ENCODE data around the gene PDE6C.
A peak's percentile ranks its signal among the peaks of the same experiment; 100 is the strongest.

Gene PDE6C

DNA sequence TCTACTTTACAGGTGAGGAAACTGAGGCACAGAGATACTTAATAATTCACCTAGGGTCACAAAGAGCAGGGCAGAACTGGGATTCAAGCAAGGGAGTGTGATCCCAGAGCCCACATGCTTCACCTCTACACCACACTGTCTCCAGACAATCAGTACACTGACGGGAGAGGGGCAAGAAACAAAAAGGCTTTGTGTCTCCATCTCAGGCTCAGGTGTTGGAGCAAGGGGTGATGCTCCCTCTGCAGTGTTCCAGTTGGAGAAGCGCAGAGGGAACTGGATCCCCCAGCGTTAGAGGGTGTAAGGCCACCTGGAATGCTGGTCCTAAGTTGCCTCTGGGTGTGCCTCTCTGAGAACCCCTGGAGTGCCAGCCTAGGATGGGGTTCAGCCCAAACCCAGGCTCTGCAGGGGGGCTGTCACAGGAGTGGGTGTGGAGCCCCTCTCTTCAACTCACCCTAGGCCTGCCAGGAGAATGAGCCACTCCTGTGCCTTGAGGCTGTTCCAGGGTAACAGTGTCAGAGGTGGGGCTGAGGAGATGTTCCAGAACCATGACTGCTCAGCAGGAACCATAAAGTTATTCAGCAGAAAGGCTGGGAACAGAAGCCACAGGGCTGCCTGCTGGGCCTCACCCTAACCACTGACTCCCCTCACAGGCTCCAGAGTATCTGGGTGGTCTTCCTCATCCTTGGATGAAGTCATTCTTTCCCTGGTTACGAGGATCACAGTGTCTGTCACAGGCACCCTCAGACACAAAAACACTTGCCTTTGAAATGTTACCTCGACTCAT, 16.8 kb upstream of the PDE6C start:
- DNase-seq, result no peak

DNA sequence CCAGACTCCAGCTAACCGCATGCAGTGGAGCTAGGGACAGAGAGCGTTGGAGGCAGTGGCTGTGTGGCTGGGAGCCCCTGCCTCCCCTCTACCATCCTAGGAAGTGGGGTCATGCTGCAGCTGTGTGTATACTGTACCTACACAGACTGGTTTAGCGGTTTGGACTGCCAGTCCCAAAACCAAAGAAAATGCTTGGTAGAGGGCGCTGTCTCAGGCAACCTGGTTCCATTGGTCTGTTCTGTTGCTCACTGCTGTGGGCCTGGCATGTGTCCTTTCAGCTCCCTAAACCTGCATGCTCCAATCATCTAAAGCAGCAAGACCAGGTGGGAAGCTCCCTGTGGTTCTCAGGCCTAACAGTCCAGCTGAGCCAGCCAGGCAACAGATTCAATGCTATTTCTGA, 15.8 kb upstream of the PDE6C start:
- DNase-seq, result no peak

DNA sequence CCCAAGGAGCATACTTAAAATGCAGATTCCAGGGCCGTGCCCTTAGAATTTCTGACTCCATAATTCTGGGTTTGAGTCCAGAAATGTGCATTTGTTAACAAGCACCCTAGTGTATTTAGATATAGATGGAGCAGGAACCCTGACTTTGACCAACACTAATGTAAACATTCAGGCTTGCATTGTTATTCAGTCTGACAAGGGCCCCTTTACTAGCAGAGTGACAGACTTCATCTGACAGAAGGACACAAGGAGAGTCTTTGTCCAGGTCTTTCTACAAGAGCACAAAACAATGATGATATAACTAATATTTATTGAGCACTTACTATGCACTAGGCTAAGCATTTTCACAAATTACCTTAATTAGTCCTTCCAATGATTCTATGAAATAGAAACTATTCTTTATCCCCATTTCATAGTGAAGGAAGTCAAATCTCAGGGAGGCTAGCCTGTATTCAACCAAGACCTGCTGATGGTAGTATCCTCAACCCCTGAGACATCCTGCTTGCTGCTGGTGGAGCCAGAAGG, 15.2 kb upstream of the PDE6C start:
- no peak for DNase-seq

GRCh38 chr10:93598157-93598556, 14.2 kb upstream of the PDE6C start:
- no peak for DNase-seq

GRCh38 chr10:93599335-93599734, 13.0 kb upstream of the PDE6C start:
- no peak for DNase-seq

DNA sequence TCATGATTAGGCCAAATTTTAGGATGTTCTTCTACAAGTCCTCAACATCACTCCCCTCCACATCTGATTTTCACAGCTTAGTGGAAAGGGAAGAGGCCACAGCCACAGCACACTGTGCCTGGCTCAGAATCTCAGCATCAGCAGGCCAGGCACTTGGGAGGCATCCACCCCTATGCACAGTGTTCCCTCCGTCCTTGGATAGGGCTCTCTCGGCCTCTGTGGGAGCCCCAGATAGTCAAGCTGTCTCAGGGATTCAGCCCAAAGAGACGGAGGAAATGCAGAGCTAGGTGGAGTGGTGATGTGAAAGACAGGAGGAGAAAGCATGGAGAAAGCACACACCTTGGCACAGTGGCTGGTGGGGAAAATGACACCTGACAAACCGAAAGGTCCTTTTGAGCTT, 12.6 kb upstream of the PDE6C start:
- no peak for DNase-seq

- DNase-seq, result no peak
These were observed 11.7 kb upstream of the PDE6C start for GRCh38 chr10:93600446-93601145.

DNA sequence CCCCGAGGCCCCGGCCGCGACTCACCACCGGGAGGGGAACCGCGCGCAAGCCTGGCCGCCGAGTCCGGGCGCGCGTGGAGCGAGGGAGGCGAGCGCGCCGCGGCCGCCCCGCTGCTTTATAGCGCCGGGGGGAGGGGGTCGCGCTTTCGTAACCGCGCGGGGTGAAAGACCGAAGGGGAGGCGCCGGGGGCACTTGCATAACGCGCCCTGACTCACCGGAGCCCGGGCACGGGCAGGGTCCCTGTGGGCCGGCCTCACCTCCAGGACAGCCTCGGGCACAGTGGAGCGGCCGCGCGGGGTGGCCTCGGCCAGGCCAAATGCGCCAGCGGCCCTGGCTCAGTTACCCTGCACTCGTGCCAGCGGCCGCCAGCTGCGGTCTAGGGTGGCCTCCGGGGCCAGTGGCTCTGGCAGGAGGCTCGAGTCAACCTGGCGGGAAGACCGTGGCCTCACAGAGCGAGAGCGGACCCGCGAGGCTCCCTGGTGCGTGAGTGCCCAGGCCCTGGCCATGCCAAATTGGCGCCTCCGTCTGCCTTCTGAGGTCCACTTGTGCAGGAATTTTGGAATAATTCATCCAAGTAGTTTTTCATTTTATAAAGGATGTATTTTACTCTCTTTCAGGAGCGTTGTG, 11.1 kb upstream of the PDE6C start, which contains the start of gene RBP4:
Gene RBP4, minus strand, starts transcription at position 90 of the 628 bp plus-strand sequence. CDS start 207 bp downstream, outside the sequence.
- no peak for DNase-seq

DNA sequence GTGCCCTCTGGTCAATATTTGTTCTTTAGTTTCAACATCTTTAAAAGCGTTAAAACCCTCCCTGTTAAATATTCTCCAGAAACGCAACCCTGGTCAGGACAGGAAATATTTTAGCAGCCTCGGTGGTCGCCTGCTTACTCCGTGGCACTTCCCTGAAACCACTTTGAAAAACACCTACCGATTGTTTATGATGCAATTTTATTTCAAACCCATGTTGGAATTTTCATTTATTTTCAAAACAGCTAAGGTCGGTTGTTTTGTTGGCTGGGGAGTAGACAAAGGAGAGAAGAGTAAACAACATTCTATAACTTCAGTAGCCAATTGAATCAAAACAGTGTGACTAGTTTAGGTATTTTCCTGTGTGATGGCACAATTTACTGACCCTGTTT, 10.6 kb upstream of the PDE6C start:
- no peak for DNase-seq

GRCh38 chr10:93603023-93603422, 9.3 kb upstream of the PDE6C start:
- no peak for DNase-seq

DNA sequence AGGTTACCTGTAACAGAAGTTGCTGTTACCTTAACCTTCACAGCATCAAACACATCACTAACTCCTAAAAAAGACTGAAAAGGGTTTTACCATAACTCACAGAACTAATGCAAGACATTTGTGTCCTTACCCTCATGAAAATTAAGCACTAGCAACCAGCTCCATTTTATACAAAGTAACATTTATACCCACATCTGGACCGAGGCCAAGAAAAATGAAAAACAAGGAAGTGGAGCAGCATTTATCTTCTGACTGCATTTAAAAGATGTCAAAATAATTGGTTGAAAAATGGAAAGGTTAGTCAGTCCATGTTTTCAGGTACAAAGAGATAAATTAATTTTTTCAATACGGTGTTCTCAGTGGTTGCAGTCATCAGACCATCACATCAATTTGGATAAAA, 8.2 kb upstream of the PDE6C start:
- DNase-seq, result peak; percentile 11

- no peak for DNase-seq
These were observed 3.9 kb upstream of the PDE6C start for GRCh38 chr10:93608421-93608820.

DNA sequence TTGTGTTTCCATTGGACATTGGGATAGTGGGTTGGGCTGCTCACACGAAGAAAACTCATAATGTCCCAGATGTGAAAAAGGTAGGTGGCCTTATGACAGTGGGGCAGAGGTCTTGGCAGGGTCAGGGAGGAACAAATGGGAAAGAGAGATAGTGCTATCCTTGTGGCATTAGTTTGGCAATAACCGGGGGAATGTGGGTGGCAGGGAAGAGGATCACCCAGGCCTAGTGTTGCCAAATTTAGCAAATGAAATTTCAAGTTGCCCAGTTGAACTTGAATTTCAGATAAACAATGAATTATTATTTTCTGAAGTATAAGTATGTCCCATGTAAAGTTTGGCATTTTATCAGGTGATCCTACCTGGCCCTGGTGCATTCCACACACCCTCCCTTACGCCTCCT, 789 bp downstream of the PDE6C start:
- no peak for DNase-seq

GRCh38 chr10:93614101-93614825, 1.9 kb downstream of the PDE6C start:
- DNase-seq, result no peak

DNA sequence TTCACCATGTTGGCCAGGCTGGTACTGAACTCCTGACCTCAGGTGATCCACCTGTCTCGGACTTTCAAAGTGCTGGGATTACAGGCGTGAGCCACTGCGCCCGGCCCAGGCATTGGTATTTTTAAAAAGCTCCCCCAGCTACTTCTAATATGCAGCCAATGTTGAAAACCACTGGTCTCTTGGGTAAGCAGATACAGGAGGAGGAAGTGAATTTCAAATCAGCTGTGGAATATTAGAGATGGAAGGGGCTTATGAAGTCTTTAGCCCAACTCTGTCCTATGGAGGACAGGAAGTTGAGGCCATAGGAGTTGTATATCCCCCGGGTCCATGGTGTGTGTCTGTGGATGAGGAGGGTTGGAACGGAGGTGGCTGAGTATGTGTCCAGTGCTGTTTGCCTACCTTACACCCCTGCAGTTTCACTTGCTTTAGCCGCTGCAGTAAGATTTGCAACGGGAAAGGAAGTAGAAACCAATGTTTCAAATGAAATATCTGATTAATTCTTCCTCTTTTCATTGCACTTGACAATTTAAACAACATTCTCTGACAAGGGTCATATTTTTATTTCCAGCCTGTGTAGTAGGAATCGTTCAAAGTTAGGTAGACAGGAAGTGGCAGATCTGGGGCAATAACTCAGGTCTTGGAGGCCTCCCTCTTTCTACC, 3.4 kb downstream of the PDE6C start:
- no peak for DNase-seq

DNA sequence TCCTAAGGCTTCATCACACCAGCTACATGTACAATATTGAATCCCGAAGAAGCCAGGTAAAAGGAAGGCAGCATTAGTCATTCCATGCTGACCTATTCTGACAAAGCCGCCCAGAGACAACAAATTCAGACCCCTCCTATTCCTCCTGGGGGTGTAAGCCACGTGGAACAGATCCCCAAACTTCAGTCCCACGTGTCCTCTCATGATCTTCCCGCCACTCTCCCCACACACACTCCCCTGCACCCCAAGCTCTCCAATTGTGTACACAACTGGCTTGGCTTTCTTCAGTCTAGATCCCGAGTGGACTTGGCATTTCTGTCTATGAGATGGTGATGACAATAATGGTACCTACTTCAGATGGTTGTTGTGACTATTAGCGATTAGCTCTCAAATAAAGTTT, 8.6 kb downstream of the PDE6C start:
- DNase-seq, result no peak

GRCh38 chr10:93622942-93623341, 10.6 kb downstream of the PDE6C start:
- DNase-seq, result no peak

DNA sequence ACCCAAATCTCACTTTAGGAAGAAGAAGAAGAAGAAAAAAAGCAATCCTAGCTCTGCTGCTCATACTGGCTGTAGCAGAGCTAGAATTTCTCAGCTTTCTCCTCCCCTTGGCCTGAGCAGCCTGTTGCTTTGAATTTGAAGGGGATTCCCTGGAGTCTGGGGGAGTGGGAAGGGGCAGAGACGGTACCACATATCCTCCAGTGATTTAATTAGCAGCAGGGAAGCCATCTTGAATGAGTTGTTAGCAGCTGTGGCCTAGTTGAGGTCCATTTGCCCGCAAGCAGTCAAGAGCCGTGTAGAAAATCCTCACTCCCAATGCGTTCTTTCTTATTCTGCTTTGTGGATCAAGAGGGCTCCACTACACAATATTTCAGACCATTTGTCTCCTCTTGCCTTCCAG, 16.5 kb downstream of the PDE6C start:
- DNase-seq, result no peak

GRCh38 chr10:93629647-93630305, 17.4 kb downstream of the PDE6C start:
- no peak for DNase-seq

DNA sequence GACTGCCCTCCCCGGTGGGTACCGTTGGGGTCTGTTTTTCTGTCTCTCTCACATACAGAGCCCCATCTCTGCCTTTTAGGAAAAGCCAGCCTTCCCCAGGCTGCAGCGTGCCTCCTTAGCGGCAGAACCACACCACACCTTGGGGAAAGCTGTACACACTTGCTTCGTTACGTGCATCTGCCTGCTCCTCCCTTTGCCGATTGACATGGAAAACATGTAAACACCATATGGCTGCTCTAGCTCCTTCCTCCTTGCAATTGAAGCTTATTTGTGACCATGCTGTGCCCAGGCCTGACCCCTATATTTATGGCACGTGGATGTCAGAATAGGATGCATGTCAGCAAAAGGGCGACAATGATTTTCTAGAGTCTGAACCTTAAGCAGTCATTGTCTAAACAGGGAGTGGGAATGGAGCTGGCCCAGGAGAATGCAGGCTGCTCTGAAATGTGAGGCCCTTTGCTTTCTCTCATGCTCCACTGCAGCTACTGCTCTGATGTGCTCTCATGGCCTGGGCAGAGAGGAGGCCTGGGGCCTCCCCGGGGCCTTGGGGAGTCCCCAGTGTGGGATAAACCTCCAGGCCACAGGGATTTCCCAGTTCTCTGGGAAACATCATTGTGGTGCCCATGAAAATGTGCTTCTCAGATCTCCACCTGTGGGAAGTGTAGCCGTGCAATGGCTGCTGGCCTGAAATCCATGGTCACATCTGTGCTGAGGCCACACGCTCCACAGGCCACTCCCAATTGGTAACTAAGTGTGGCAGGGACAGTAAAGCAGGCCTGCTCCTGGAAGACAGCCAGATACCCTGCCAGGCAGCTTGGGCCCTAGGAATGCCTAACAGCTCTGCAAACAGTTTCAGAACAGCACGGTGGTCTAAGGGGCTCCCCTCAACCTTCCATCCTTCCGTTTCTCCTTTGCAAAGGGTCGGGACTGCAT, 18.6 kb downstream of the PDE6C start:
- no peak for DNase-seq

DNA sequence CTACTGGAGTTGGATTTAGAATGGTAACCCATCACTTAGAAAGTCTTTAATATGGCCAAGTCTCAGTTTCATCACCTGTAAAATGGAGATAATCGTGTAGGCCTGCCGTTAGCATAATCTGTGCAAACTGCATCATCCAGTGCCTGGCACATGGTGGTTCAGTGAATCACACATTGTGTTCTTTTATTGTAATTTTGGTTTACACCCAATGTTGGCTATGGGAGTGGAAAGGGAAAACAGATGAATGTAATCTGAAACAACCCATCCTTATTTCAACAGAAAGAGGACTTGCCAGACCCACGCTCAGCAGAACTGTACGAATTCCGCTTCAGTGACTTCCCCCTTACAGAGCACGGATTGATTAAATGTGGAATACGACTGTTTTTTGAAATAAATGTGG, 27.5 kb downstream of the PDE6C start:
- no peak for DNase-seq
